A549 (cell line): Measurements from ENCODE around the gene TRAPPC6A. TPM values are rescaled to one million over a fixed set of nuclear protein-coding genes. Genes with fewer than 3 reads are reported as not detected.
A peak's percentile ranks its signal among the peaks of the same experiment; 100 is the strongest.

Experiments used
- ATAC-seq, 2 experiments: fragments of 200-7000 bp in 1 of 2; fragments of >200 bp in 1 of 2; cut with Nextera tagmentation in 1 of 2; cut with Tn5 transposase in 1 of 2; 3 replicates each; pipeline versions ENCODE4 v1.8.0 to v1.9.1; 2018 to 2020; ENCODE audit warnings: mild to moderate bottlenecking in 1 of 2, moderate library complexity in 1 of 2
- CTCF ChIA-PET: fragments of 300-600 bp; sonication (Branson Sonifier 250); formaldehyde crosslinking; extraction: SDS; loops from one replicate; lab custom pipeline; 2021; ENCODE audit warnings: antibody characterized with exemption, inconsistent platforms; lab: Yijun Ruan, JAX
- POLR2A ChIA-PET: fragments of 350-600 bp; formaldehyde crosslinking; extraction: SDS; loops from one replicate; lab custom pipeline; 2021; ENCODE audit warnings: antibody characterized with exemption, inconsistent platforms; lab: Yijun Ruan, JAX
- DNase-seq, 2 experiments: peaks; one replicate each; pipeline versions ENCODE4 v3.0.0 to v3.0.0-alpha.2; 2011 to 2016; ENCODE audit warnings: low read depth in 1 of 2, low spot score in 1 of 2
- FAIRE-seq: peaks from 2 replicates; lab custom pipeline; 2011; peaks lifted over from hg19 to GRCh38; lab: Jason Lieb, UNC
- H3K27ac ChIP-seq, 2 experiments: fragments of >200 bp; sonication (Bioruptor Twin); formaldehyde crosslinking; 3 replicates each; pipeline ENCODE4 v1.5.1; 2016 to 2017
- H3K4me1 ChIP-seq: fragments of >200 bp; sonication (Bioruptor Twin); formaldehyde crosslinking; 3 replicates; pipeline ENCODE4 v1.6.1; 2016
- H3K4me2 ChIP-seq: fragments of >200 bp; sonication (Bioruptor Twin); formaldehyde crosslinking; 3 replicates; pipeline ENCODE4 v1.6.1; 2016
- H3K4me3 ChIP-seq: fragments of >200 bp; sonication (Bioruptor Twin); formaldehyde crosslinking; 3 replicates; pipeline ENCODE4 v1.5.1; 2016
- H3K9me3 ChIP-seq: fragments of >200 bp; sonication (Bioruptor Twin); formaldehyde crosslinking; 3 replicates; pipeline ENCODE4 v1.6.1; 2016
- ATOH8 ChIP-seq: fragments of 250-450 bp; sonication (Bioruptor Pico); IDR thresholded peaks from 2 replicates; pipeline ENCODE4 v1.5.0; 2020; ENCODE audit warnings: low read depth, mild to moderate bottlenecking, moderate library complexity
- EP300 ChIP-seq, 2 experiments: fragments of >200 bp; sonication (Bioruptor Twin); formaldehyde crosslinking; IDR thresholded peaks; 2 replicates in 1 of 2; 3 replicates in 1 of 2; pipeline ENCODE4 v1.6.1; 2016 to 2017
- ESRRA ChIP-seq: fragments of 150-350 bp; IDR thresholded peaks from 2 replicates; pipeline ENCODE4 v1.6.1; 2014; ENCODE audit warnings: mild to moderate bottlenecking, low read length, borderline replicate concordance
- FOXS1 ChIP-seq: fragments of 250-450 bp; sonication (Bioruptor Pico); IDR thresholded peaks from 2 replicates; pipeline ENCODE4 v1.5.0; 2020; ENCODE audit warnings: mild to moderate bottlenecking, moderate library complexity
- HDAC2 ChIP-seq: fragments of 200-600 bp; sonication (generic); IDR thresholded peaks from 2 replicates; pipeline ENCODE4 v1.6.1; 2016
- HMGXB4 ChIP-seq: fragments of 250-450 bp; sonication (Bioruptor Pico); IDR thresholded peaks from 2 replicates; pipeline ENCODE4 v1.5.0; 2021; ENCODE audit warnings: mild to moderate bottlenecking, moderate library complexity, borderline replicate concordance
- HOXB13 ChIP-seq: fragments of 250-450 bp; sonication (Bioruptor Pico); IDR thresholded peaks from 2 replicates; pipeline ENCODE4 v1.5.0; 2020; ENCODE audit warnings: low read depth, mild to moderate bottlenecking, moderate library complexity
- JUN ChIP-seq, 2 experiments: fragments of >200 bp; sonication (Bioruptor Twin); formaldehyde crosslinking; IDR thresholded peaks; 2 replicates in 1 of 2; 3 replicates in 1 of 2; pipeline ENCODE4 v1.6.1; 2016 to 2017
- JUNB ChIP-seq: fragments of >200 bp; sonication (Bioruptor Twin); formaldehyde crosslinking; IDR thresholded peaks from 2 replicates; pipeline ENCODE4 v1.6.1; 2016
- KDM1A ChIP-seq: fragments of 200-600 bp; sonication (generic); IDR thresholded peaks from 2 replicates; pipeline ENCODE4 v1.6.1; 2016; ENCODE audit warnings: low read depth, mild to moderate bottlenecking
- KDM5A ChIP-seq: fragments of 200-600 bp; sonication (generic); IDR thresholded peaks from 2 replicates; pipeline ENCODE4 v1.6.1; 2016; ENCODE audit warnings: antibody characterized with exemption, mild to moderate bottlenecking
- NFE2L2 ChIP-seq: fragments of 150-350 bp; conservative IDR thresholded peaks from 2 replicates; pipeline ENCODE4 v1.6.1; 2014; ENCODE audit warnings: low read length
- NPAS2 ChIP-seq: fragments of 250-450 bp; sonication (Bioruptor Pico); IDR thresholded peaks from 2 replicates; pipeline ENCODE4 v1.8.0; 2022; ENCODE audit warnings: mild to moderate bottlenecking, moderate library complexity, borderline replicate concordance
- PHF8 ChIP-seq: fragments of 200-600 bp; sonication (generic); IDR thresholded peaks from 2 replicates; pipeline ENCODE4 v1.6.1; 2016; ENCODE audit warnings: low read depth, mild to moderate bottlenecking, antibody characterized with exemption, moderate library complexity, borderline replicate concordance
- POLR2A ChIP-seq: IDR thresholded peaks from 2 replicates; pipeline ENCODE4 v1.6.1; 2012; ENCODE audit warnings: mild to moderate bottlenecking, low read length
- RARB ChIP-seq: fragments of 250-450 bp; sonication (Bioruptor Pico); IDR thresholded peaks from 2 replicates; pipeline ENCODE4 v1.8.0; 2021; ENCODE audit warnings: mild to moderate bottlenecking, moderate library complexity
- RNF2 ChIP-seq: fragments of 200-600 bp; sonication (generic); IDR thresholded peaks from 2 replicates; pipeline ENCODE4 v1.6.1; 2016; ENCODE audit warnings: low read depth, mild to moderate bottlenecking, antibody characterized with exemption, moderate library complexity, borderline replicate concordance
- ZFP36 ChIP-seq: fragments of 450-650 bp; IDR thresholded peaks from 2 replicates; pipeline ENCODE4 v1.6.1; 2014; ENCODE audit warnings: borderline replicate concordance; ENCODE audit not compliant: partially characterized antibody
- WGBS: methylation state at CpG from one replicate; pipeline ENCODE4 v1.1.6; 2017; ENCODE audit errors: missing lambda C conversion rate; 5-methylcytosine and 5-hydroxymethylcytosine counted together
- polyA plus RNA-seq, 4 experiments: library from polyadenylated mRNA; depleted of rRNA in 3 of 4; stranded (reverse); fragments of >200 nt; fragmentation: RNase III in 1 of 4; extraction: RNeasy Plus Mini Kit Qiagen cat#74134 plus additional on column Dnase treatment in 1 of 4; gene quantifications; 2 replicates in 3 of 4; 3 replicates in 1 of 4; pipeline ENCODE4 v1.2.3, GENCODE V29; 2011 to 2017
- TF ChIP-seq, protein P1 (sequence below): fragments of >200 bp; sonication (Bioruptor Twin); formaldehyde crosslinking; IDR thresholded peaks from 3 replicates; pipeline ENCODE4 v1.6.1; 2016

TRAPPC6A gene
- polyA plus RNA-seq, 2 of the 4 experiments (the other 2 are of a cell fraction): 28.5 to 29.8 TPM

- ATAC-seq (peak in 1 of 2 experiments; percentile 3; a peak in 1 of 6 replicates), FAIRE-seq (no peak), DNase-seq (no peak)
- Histone ChIP-seq H3K4me1 (0 out of 3 replicates have a peak, but pooled peaks cover 4% of the 10 kb centered on the region), H3K4me2 (no peak within 1 kb of the TSS), H3K4me3 (no peak within 1 kb of the TSS), H3K9me3 (no peaks in the 10 kb centered on the region), H3K27ac (no peak within 1 kb of the TSS; a peak in 1 of 6 replicates)
- ChIA-PET POLR2A (interaction anchor here (0.5 kb wide), 1 partner anchor 1436 kb away, joined by 3 read pairs; no protein-coding TSS in a partner anchor), CTCF (interaction anchor here (0.6 to 2.9 kb wide), 13 partner anchors 11 to 206 kb away, joined by 3 to 14 read pairs (median 5); partner anchors contain the start of genes BLOC1S3, CLPTM1 and TRAPPC6A)
- WGBS: 74% methylated on average over 26 of the region's 29 CpGs
- TF ChIP-seq ATOH8 (CRISPR knock-in tag): no peak
- no peak for TF ChIP-seq JUNB
- TF ChIP-seq HMGXB4 (CRISPR knock-in tag): no peak
- no peak for TF ChIP-seq EP300 (IDR thresholded peaks at IDR 0.05)
- TF ChIP-seq HOXB13 (CRISPR knock-in tag): no peak
- no peak for TF ChIP-seq KDM5A
- no peak for TF ChIP-seq ZFP36
- TF ChIP-seq NFE2L2: no peak
- TF ChIP-seq HDAC2: no peak
- no peak for TF ChIP-seq NPAS2
- TF ChIP-seq ESRRA: no peak
- TF ChIP-seq FOXS1 (CRISPR knock-in tag): no peak
Measured at GRCh38 chr19:45160870-45161737, 16.9 kb downstream of the TRAPPC6A start, which contains the start of gene NKPD1. NKPD1 (minus strand) TSS chr19:45160982; CDS start chr19:45160150, 832 bp downstream.

DNA sequence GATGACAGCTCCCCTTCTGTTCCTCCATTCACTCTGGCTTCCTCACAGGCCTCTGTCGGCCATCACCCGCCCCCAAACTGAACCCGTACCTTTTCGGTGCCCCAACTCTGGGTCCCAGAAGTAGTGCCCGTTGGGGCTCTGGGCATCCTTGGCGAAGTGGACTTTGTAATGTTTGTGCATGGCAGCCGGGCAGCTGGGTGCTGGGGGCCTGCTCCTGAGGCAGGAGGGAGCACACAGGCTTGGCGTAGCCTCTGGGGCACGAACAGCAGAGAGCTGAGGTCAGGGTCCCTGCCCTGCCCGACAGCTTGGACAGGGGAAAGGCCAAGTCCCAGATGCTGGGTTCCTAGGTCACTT, 18.1 kb downstream of the TRAPPC6A start:
- 74% methylated on average over 10 of the region's 10 CpGs for WGBS
- ATAC-seq (no peak), FAIRE-seq (no peak)
- TF ChIP-seq JUN (IDR thresholded peaks at IDR 0.05) (no peak), RARB (CRISPR knock-in tag) (no peak), FOXS1 (CRISPR knock-in tag) (no peak), POLR2A (no peak), EP300 (IDR thresholded peaks at IDR 0.05) (no peak), PHF8 (no peak), KDM1A (no peak), RNF2 (no peak), JUNB (no peak)
- TF ChIP-seq, protein P1, sequence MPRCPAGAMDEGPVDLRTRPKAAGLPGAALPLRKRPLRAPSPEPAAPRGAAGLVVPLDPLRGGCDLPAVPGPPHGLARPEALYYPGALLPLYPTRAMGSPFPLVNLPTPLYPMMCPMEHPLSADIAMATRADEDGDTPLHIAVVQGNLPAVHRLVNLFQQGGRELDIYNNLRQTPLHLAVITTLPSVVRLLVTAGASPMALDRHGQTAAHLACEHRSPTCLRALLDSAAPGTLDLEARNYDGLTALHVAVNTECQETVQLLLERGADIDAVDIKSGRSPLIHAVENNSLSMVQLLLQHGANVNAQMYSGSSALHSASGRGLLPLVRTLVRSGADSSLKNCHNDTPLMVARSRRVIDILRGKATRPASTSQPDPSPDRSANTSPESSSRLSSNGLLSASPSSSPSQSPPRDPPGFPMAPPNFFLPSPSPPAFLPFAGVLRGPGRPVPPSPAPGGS: no peak
- TF ChIP-seq, all 56 proteins: peak for 0
- DNase-seq: no peak
- POLR2A ChIA-PET: interaction anchor here (0.6 kb wide), 1 partner anchor 18 kb away, joined by 3 read pairs; the partner anchor contains the start of genes BLOC1S3 and TRAPPC6A
- H3K9me3 ChIP-seq: no peaks in the 10 kb centered on the region
- H3K4me3 ChIP-seq: no peak overlapping the region
- CTCF ChIA-PET: interaction anchor here (1.0 to 2.9 kb wide), 9 partner anchors 9 to 178 kb away, joined by 3 to 14 read pairs (median 5); partner anchors contain the start of genes BLOC1S3 and TRAPPC6A
- no peak overlapping the region for H3K4me2 ChIP-seq
- H3K4me1 ChIP-seq: peaks cover 5% of the 10 kb centered on the region; the same call in 1 of the 3 replicates
- no peak overlapping the region; a peak in 1 of 6 replicates for H3K27ac ChIP-seq
